GM18520 (cell line): ENCODE results near the gene GATA1.

Experiments used
- ATAC-seq: cut with Tn5 transposase; IDR thresholded peaks from one replicate; pipeline ENCODE4 v1.9.1; 2021; ENCODE audit not compliant: unreplicated experiment

GATA1 gene

DNA sequence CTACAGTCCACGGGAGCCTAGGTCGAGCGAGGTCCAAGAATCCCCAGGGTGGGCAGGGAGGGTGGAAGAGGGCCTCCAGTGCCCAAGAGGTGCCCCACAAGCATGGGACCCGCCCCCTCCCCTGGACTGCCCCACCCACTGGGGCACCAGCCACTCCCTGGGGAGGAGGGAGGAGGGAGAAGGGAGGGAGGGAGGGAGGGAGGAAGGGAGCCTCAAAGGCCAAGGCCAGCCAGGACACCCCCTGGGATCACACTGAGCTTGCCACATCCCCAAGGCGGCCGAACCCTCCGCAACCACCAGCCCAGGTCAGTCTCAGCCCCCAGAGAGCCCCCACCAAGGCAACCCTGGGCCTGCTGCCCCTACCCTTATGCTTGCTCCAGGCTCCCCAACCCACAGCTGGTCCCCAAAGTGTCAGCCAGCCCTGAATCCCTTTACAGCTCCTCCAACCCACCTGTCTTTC, at the start of gene GATA1:
Gene GATA1 (plus strand): TSS at position 250 of the 460 bp plus-strand sequence. CDS start 4,520 bp downstream, outside the sequence.
- no peak for ATAC-seq

DNA sequence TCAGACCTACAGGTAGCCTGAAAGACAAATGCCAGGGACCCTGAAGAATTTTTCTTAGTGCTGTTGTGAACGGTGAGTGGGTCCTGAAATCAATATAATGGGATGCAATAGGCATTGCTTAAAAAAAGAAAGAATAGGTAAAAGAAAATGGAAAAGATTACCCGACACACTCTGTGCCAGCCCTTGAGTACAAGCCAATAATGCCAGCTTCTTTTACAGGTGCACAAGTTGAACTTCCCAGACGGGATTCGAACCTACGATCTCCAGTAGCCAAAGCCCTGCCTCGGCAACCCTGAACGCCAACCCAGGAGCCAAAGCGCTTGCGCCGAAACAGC, 49.5 kb upstream of the GATA1 start:
- ATAC-seq = no peak

DNA sequence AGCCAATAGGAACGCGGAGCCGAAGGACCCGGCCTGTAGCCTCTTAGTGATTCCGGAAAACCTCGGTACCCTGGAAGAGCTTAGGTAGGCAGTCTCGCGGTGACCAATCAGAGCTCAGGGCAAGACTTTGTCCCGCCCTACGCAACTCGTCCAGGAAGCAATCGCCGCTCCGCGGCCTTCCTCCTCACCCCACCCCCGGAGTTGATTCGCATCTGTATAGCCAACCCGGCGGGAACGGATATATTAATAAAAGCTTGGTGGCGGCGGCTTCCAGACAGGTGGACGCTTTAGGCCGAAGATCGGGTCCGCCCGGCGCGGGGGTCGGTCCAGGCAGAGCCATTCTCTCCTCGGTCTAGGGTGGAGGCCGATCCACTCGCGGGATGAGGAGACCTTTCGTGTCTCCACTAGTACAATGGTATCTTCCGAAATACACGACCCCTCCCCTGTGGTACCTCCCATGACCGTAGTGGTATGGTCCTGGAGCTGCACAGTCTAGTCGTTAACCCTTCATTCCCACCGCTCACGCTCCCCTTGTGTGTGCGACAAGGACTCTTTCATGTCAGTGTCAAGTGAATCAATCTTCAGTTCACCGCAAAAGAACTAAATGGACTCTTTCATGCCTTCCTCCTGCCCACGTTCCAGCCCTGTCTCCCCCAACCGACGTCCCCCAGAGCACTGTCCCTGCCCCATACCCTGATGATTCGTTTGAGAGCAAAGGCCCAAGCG, 49.0 kb upstream of the GATA1 start:
- peak; percentile 98 for ATAC-seq

DNA sequence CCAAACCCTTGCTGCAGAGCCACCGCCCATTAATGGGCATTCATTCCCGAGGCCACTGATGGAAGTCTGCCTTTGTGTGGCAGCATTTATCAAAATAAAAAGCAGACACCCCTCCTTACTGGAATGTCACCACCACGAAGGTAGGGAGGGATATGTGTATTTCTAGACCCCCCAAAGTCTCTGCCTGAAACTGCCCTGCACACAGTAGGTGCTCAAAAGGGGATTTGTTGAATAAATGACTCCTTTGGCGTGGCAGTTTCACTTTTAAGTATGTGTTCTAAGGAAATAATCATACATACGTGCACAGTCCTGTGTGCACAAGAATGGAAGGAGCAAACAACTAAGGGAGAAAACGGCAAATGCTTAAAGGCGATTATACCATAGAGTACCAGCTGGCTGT, 48.5 kb upstream of the GATA1 start:
- no peak for ATAC-seq

DNA sequence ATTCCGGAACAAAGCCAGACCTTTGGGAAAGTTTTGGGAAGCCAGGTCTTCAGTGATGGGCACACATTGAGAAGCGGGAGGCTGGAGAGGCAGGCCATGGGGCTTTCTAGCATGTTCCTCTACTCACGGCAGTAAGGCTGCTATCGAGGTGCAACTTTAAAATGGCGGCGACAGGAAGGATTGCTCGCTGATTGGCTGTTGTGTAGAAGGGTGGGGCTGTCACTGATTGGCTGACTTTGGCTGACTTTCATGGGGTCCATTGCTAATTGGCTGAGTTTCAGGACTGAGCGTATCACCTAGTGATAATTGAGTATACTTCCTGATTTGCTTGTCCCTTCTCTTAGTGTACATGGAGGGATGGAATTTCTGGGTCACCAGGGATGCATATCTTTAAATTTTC, 44.6 kb upstream of the GATA1 start:
- ATAC-seq = no peak

DNA sequence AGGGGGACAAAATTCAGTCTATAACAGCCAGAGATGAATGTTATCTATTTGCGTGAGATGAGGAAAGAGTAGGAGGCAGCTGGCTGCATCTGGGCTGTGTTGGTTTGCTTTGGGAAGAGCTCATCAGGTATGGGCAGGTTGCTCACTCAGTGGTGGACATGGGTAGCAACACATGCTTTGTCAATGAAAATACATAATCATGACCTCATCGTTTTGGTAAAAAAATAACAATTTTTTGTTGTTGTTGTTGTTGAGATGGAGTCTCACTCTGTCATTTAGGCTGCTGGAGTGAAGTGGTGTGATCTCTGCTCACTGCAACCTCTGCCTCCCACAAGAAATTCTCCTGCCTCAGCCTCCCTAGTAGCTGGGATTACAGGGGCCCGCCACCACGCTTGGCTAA, 41.2 kb upstream of the GATA1 start:
- ATAC-seq = no peak

DNA sequence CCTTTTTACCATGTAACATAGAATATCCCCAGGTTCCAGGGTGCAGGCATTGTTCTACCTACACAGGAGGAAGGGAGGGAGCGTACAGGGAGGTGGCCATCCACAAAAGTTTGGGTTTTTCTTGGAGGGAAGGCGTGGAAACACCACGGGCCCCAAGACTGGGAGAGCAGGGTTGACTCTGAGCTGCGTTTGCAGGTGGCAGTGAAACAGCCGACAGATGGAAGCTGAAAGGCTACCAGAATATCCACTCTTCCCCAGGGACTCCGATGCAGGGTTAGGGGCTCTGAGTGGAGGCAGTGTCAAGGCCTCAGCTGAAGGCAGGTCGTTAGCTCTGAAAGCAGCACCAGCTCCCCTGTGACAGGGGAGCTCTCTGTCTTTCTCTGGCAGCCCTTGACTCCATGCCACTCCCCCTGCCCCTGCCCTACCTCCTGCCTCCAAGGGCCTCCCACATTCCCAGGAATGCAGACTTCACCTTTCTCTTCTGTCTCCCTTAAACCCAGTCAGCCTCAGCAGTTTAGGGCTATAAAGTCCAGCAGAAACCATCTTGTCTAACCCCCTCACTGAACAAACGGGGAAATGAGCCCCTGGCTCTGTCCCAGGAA, 38.9 kb upstream of the GATA1 start:
- ATAC-seq = no peak

DNA sequence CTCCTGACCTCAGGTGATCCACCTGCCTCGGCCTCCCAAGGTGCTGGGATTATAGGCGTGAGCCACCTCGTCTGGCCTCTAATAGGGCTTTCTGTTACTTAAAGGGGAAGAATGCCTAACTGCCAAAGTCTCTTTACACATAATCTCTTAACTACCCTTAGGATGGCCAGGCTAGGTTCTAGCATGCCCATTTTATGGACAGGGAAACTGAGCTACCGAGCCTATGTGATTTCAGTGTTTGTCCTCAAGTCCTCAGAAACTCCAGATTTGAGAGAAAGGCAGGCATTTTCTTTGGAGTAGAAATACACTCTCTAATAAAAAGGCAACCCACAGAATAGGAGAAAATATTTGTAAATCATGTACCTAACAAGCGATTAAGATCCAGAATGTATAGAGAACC, 37.2 kb upstream of the GATA1 start:
- no peak for ATAC-seq

DNA sequence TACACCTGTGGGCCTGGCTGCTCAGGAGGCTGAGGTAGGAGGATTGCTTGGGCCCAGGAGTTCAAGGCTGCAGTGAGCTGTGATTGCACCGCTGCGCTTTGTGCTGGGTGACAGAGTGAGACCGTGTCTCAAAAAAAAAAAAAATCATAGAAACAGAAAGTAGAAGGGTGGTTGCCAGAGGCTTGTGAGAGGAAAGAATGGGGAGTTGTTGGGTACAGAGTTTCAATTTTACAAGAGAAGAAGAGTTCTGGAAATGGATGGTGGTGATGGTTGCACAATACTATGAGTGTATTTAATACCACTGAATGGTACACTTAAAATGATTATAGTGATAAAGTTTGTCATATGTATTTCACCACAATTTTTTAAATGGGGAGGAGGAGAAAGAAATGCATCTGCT, 35.0 kb upstream of the GATA1 start:
- ATAC-seq = no peak

DNA sequence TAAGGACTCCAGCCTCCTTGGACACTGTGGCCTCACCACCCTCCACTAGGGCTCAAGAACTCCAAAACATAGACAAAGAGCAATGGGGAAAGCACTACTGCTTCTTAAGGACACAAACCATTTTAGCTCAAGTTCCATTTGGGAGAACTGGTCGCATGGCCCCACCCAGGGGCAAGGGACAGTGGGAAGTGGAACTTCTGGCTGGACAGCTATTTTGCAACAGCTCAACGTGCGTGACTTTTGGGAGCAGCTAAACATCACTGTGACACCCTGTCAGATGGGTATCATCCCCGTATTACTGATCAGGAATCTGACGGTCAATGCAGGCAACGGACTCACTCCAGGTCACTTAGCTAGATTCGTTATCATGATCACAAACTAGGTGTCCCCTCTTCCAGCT, 33.9 kb upstream of the GATA1 start:
- no peak for ATAC-seq

DNA sequence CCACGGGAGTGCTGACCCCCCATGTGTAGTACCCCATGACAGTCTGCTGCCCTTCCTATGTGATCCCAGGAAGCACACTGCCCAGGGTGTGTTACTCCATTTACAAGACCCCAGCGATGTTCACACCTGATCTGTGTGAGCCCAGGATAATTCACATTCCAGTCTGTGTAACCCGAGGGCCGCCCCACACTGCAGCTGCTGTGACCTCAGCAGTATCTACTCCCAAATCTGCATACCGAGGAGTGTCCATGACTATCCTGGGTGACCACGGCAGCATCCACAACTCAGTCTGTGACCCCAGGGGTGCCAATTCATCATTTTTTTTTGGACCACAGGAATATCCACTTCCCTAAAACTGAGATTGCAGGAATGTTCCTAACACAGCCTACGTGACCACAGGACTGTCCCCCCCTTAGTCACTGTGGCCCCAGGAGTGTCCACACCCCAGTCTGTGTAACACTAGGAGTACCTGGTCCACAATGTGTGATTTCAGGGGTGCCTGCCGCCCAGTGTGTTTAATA, 32.6 kb upstream of the GATA1 start:
- no peak for ATAC-seq

DNA sequence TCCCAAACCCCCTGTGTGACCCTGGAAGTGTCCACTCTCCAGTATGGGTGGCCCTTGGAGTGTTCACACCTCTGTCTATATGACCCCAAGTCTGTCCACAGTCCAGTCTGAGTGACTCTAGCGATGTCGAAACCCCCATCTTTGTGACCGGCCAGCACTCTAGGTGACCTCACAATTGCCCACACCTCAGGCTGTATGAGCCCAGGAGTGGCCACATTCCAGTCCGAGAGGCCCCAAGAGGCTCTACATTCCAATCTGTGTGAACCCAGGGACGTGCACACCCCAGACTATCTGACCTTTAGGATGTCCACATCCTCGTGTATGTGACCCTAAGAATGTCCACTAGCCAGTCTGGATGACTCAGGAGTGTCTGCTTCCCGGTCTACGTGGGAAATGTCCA, 32.2 kb upstream of the GATA1 start:
- no peak for ATAC-seq

DNA sequence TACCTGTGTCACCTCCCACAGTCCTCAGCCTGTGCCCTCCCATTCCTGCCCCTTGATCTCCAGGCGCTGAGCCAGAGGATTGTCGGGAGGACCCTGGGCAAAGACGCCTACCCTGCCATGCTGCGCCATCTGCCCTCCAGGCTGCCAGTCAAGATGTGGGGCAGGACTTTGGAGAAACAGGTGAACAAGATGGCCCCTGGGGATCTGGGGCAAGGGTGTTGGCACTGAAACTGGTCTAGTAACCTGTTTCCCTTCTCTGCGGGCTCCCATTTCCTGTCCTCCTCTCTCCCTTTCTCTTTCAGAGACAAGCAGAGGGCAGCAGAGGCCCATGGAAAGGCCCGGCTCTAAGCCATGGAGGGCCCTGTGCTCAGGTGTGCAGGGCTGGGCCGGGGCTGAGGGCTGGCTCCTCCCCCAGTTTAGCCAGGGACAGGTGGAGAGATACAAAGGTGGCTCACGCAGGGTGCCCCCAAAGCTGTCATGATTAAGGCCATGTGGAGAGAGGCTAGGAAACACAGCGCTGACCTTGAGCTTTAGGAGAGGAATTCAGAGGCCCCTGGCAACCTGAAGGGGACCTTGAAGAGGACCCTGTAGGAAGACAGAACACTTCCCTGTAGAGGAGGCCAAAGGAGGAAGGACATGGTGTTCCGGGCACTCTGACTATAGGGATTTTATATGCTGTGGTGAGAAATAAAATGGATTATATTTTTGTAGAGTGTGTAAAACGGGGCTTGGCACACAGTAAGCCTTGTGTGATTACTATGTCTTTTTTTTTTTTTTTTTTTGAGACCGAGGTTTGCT, 24.5 kb upstream of the GATA1 start, which contains the start of gene GLOD5:
Gene GLOD5 (plus strand): TSS at position 74 of the 798 bp plus-strand sequence. CDS start 44 bp downstream, at position 118.
- no peak for ATAC-seq

DNA sequence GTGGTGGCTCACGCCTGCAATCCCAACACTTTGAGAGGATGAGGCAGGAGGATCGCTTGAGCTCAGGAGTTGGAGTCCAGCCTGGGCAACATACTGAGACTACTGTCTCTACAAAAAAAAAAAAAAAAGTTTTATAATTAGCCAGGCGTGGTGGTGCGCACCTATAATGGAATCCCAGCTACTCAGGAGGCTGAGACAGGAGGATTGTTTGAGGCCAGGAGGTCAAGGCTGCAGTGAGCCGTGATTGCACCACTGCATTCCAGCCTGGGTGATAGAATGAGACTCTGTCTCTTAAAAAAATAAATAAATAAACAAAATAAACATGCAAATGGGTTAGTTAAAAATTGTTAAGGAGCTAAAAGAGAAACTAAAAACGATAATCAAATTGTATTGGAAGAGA, 17.2 kb upstream of the GATA1 start:
- no peak for ATAC-seq

DNA sequence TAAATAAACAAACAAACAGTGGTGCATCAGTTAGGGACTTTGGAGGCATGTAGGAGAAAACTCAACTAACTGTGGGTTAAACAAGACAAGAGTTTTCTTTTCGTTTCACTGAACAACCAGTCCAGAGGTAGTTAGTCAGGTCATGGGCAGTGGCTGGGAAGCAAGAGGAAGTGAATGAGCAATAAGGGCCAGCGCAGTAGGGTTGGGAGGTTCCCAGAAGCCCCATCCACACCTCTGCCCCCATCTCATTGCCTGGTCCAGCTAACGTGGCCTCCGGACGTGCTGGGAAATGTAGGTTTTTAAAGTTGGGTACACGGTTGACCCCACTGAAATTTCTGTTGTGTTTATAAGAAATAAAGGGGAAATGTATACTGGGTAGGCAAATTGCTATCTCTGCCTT, 16.1 kb upstream of the GATA1 start:
- no peak for ATAC-seq

DNA sequence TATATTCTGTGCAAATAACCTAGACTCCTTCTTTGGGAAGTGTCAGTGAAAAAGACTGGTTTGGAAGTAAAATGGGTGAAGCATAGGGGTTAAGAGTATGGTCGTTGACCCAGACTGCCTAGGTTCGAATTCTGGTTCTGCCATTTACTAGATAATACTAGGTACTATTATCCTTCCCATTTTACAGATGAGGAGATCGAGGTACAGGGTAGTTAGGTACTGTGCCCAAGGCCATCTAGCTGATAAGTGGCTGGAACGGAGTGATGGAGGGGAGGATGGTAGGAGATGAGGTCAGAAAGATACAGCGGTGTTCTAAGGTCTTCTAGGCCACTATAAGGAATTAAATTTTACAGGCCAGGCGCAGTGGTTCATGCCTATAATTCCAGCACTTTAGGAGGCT, 13.8 kb upstream of the GATA1 start:
- no peak for ATAC-seq

DNA sequence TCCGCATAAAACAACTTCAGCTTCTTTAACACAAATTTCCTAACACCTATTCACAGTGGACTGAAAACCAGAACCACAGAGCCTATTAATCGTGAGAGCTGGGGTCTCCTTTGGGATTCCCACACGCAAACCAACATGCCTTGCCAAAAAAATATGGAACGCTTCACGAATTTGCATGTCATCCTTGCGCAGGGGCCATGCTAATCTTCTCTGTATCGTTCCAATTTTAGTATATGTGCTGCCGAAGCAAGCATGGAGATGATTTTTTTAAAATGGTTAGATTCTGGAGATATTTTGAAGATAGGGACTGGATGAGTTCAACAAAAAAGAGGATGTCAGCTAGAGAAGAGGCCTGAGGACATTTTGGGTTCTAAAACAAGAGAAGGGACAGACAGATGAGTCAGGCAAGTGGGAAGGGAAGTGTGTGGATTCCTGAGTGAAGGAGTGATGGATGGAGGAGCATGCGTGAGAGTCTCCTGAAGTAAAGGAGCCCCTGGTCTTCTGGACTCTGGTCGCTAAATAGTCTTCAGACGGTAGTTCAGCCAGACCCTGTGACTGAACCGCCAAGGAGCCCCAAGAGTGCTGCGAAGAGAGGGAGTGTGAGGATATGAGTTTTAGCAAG, 9.5 kb upstream of the GATA1 start:
- no peak for ATAC-seq

DNA sequence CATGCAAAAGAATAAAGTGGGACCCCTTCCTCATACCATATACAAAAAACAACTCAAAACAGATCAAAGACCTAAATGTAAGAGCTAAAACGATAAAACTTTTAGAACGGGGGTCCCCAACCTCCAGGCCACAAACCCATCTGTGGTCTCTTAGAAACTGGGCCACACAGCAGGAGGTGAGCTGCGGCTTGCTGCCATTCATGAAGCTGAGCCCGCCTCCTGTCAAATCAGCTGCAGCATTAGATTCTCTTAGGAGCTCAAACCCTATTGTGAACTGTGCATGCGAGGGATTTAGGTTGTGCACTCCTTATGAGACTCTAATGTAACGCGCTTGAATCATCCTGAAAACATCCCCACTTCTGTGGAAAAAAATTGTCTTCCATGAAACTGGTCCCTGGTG, 7.0 kb upstream of the GATA1 start:
- ATAC-seq = no peak

DNA sequence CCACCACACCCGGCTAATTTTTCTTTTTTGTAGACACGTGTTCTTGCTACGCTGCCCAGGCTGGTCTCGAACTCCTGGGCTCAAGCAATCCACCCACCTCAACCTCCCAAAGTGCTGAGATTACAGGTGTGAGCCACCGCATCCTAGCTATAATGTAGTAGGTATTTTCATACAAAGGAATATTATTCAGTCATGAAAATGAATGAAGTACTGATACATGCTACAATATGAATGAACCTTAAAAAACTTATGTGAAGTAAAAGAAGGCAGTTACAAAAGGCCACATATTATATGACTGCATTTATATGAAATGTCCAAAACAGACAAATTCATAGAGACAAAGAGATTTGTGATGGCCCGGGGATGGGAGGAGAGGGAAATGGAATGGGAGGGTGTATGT, 4.7 kb upstream of the GATA1 start:
- ATAC-seq = no peak

DNA sequence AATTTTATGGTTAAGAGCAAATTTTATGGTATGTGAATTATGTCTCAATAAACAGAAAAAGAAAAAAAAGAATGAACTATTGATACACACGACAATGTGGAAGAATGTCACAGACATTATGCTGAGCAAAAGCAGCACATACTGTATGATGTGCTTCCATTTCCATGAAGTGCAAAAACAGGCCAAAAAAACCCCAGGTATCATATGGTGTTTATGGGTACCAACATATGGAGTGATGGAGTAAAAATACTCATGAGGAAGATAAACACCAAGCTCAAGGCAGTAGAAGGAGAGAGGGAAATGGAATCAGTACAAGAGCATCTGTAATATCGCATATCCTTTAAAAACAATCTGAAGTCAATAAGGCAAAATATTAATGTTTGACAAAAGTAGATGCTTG, 4.2 kb upstream of the GATA1 start:
- no peak for ATAC-seq

DNA sequence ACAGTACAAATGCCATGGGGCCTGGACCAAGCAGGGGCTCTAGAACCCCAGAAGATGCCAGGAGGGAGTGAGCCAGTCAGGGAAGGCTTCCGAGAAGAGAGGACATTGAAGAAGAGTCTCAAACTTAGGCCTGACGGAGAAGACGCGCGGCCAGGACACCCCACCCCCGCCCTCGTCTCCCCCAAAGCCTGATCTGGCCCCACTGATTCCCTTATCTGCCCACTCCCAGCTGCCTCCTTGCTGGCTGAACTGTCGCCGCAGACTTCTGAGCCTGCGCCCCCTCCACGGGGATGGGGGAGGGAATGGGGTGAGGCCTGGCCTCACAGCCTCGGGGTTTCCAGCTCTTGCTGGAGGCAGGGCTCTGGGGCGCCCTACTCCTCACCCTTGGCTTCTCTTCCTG, 3.6 kb upstream of the GATA1 start:
- ATAC-seq = no peak
